ENCODE data around the gene LRBA.

LRBA gene

DNA sequence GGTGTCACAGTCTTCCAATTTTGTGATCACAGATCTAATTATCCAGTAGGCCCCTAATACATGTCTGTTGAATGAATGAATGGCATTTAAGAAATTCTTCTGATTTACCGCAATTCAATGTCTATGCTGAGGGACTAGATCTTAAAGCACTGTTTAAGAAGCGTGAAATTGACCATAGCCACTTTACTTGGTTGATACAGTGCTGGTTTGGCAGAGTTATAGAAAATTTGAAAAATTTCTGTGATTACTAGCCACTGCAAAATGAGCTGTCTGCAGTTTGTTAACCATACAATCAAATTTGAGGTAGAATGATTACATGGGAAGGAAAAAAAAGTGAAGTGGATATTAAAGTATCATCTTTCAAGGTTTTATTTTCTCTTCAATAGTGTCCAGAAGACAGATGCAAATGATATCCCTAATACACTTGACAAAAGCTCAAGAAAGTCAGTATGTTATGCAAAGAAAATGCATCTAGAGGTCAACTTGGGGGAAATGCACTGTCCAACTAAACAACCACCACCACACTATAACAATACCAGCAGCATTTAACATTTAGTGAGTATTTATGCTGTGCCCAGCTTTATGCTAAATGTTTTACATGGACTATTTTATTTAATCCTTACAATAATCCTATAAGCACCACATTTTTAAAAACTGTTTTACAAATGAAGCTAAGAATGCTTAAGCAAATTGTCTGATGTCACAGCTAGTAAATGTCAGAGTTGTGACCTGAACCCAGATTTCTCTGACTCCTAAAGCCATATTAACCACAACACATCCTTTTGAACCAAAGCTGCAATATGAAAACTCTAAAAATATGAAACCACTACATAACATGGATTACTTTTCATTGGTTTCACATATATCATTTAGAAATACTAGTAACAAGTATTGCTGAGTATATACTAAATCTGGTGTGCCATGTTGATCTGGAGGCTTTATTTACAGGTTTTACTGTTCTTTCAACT, 651.1 kb downstream of the LRBA start:
- Histone ChIP-seq H3K9me2 (replicated peaks; ENCODE audit: insufficient read depth, low read length) (no peaks in the 10 kb centered on the region), H3K36me3 (replicated peaks; ENCODE audit: insufficient read depth, low read length) (no peaks in the 10 kb centered on the region), H2AFZ (ENCODE audit: low read length) (no peak overlapping the region), H3K9ac (ENCODE audit: low read length) (no peak overlapping the region), H3K27ac (ENCODE audit: low read length) (no peak overlapping the region), H3K27me3 (replicated peaks; ENCODE audit: insufficient read depth, low read length) (no peaks in the 10 kb centered on the region), H3F3A (ENCODE audit: insufficient read depth, low read length) (no peaks in the 10 kb centered on the region), H3K79me2 (ENCODE audit: low read length) (no peaks in the 10 kb centered on the region), H3K9me3 (replicated peaks; ENCODE audit: insufficient read depth, low read length) (no peaks in the 10 kb centered on the region), H3K4me2 (ENCODE audit: low read depth, low read length) (no peak overlapping the region), H3K4me3 (ENCODE audit: low read length) (no peak overlapping the region), H4K20me1 (ENCODE audit: insufficient read depth, low read length) (no peaks in the 10 kb centered on the region), H3K4me1 (ENCODE audit: low read length) (peaks cover 7% of the 10 kb centered on the region)
- peak; percentile 48 for DNase-seq
- TF ChIP-seq EZH2 (optimal IDR thresholded peaks at IDR 0.05; ENCODE audit: low read depth, low read length) (no peak), EZH2phosphoT487 (IDR thresholded peaks at IDR 0.05; ENCODE audit: low read length) (no peak)
- TF ChIP-seq, protein P1, sequence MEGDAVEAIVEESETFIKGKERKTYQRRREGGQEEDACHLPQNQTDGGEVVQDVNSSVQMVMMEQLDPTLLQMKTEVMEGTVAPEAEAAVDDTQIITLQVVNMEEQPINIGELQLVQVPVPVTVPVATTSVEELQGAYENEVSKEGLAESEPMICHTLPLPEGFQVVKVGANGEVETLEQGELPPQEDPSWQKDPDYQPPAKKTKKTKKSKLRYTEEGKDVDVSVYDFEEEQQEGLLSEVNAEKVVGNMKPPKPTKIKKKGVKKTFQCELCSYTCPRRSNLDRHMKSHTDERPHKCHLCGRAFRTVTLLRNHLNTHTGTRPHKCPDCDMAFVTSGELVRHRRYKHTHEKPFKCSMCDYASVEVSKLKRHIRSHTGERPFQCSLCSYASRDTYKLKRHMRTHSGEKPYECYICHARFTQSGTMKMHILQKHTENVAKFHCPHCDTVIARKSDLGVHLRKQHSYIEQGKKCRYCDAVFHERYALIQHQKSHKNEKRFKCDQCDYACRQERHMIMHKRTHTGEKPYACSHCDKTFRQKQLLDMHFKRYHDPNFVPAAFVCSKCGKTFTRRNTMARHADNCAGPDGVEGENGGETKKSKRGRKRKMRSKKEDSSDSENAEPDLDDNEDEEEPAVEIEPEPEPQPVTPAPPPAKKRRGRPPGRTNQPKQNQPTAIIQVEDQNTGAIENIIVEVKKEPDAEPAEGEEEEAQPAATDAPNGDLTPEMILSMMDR (IDR thresholded peaks at IDR 0.05; ENCODE audit: low read length): no peak

DNA sequence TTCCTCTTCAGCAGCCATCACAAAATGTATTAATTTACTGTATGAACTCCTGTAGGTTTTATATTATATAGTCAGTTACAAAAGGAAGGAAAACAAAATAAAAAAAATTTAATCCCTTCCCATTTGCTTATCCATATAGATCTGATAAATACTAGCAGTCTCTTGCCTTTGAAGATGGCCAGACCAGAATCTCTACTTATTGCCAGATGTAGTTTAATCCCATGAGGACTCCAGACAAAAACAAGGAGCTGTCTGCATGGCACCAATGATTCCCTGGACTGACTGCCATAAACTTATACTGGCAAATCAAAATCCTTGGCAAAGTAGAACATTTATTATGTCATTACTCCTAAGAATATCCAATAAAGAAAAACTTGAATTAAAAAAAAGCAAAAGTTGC, 656.4 kb downstream of the LRBA start:
- Histone ChIP-seq H3K4me1 (ENCODE audit: low read length) (no peaks in the 10 kb centered on the region), H3K4me2 (ENCODE audit: low read depth, low read length) (no peak overlapping the region), H3F3A (ENCODE audit: insufficient read depth, low read length) (no peaks in the 10 kb centered on the region), H3K9me3 (replicated peaks; ENCODE audit: insufficient read depth, low read length) (no peaks in the 10 kb centered on the region), H3K9me2 (replicated peaks; ENCODE audit: insufficient read depth, low read length) (no peaks in the 10 kb centered on the region), H3K9ac (ENCODE audit: low read length) (no peak overlapping the region), H2AFZ (ENCODE audit: low read length) (no peak overlapping the region), H3K27me3 (replicated peaks; ENCODE audit: insufficient read depth, low read length) (no peaks in the 10 kb centered on the region), H4K20me1 (ENCODE audit: insufficient read depth, low read length) (no peaks in the 10 kb centered on the region), H3K36me3 (replicated peaks; ENCODE audit: insufficient read depth, low read length) (no peaks in the 10 kb centered on the region), H3K4me3 (ENCODE audit: low read length) (no peak overlapping the region), H3K27ac (ENCODE audit: low read length) (no peak overlapping the region), H3K79me2 (ENCODE audit: low read length) (no peaks in the 10 kb centered on the region)
- TF ChIP-seq EZH2phosphoT487 (IDR thresholded peaks at IDR 0.05; ENCODE audit: low read length) (no peak), EZH2 (optimal IDR thresholded peaks at IDR 0.05; ENCODE audit: low read depth, low read length) (no peak)
- TF ChIP-seq, protein P1 (IDR thresholded peaks at IDR 0.05; ENCODE audit: low read length): no peak
- DNase-seq: no peak

DNA sequence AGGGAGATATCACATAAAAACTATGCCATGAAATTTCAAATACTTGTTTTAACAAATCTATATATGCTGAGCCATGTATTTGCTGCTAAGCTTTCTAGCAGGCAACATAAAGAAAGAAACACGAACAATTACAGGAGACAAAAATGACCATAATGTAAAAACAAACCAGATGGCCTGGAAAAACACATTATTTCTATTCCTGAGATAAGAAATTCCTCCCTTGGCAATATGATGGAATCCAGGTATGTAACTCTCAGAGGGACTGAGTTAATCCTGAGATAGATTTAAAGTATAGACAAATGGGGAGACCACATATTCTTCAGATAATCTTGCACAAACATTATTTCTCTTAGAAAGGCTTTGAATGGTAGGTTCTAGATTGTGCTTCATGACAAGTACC, 657.3 kb downstream of the LRBA start:
- Histone ChIP-seq H3K4me3 (ENCODE audit: low read length) (no peak overlapping the region), H4K20me1 (ENCODE audit: insufficient read depth, low read length) (no peaks in the 10 kb centered on the region), H3K4me2 (ENCODE audit: low read depth, low read length) (no peak overlapping the region), H3K27ac (ENCODE audit: low read length) (no peak overlapping the region), H3K9me3 (replicated peaks; ENCODE audit: insufficient read depth, low read length) (no peaks in the 10 kb centered on the region), H3F3A (ENCODE audit: insufficient read depth, low read length) (no peaks in the 10 kb centered on the region), H3K36me3 (replicated peaks; ENCODE audit: insufficient read depth, low read length) (no peaks in the 10 kb centered on the region), H3K79me2 (ENCODE audit: low read length) (no peaks in the 10 kb centered on the region), H2AFZ (ENCODE audit: low read length) (no peak overlapping the region), H3K4me1 (ENCODE audit: low read length) (no peaks in the 10 kb centered on the region), H3K9ac (ENCODE audit: low read length) (no peak overlapping the region), H3K9me2 (replicated peaks; ENCODE audit: insufficient read depth, low read length) (no peaks in the 10 kb centered on the region), H3K27me3 (replicated peaks; ENCODE audit: insufficient read depth, low read length) (no peaks in the 10 kb centered on the region)
- no peak for TF ChIP-seq EZH2 (optimal IDR thresholded peaks at IDR 0.05; ENCODE audit: low read depth, low read length)
- no peak for DNase-seq

Measured in MM.1S (cell line).